Measurements from ENCODE around the gene SREBF1. TPM values are rescaled to one million over a fixed set of nuclear protein-coding genes. Genes with fewer than 3 reads are reported as not detected.

Gene SREBF1
- total RNA-seq, 3 donors from 2014 or later, result 161 to 179 (median 170) TPM

DNA sequence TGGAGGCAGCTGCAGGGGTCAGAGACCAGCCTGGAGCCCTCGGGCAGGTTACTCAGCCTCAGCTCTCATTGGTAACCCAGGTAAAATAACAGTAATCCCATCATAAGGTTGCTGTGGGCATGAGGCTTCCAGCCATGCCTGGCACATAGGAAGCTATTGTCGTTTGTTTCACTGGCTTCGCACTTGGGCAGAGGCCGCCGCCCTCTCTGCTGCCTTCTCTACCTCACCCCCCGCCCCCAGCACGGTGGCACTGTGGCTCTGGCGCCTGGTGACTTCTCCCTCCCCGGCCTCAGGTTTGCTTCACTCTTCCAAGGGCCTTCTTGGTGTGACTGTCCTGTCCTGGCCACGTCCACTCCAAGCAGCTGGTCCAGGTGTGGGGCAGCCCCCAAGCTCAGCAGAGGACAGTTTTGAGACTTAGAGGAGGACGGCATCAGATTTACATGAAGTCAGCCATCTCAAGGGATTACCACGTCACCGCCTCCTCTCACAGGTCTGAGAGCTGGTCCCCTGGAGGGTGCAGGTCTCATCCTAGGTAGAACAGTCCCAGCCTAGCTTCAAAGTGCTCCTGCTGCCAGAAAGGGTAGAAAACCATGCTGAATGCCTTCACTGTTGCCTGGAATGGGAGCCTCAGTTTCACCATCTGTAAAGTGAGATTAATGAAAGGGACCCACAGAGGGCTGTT is 34.8 kb downstream of the SREBF1 start:
- TF ChIP-seq CTCF (IDR thresholded peaks at IDR 0.05), result no peak
- no peak overlapping the region for H3K4me3 ChIP-seq
- no peak for DNase-seq
- no peaks in the 10 kb centered on the region for H3K4me1 ChIP-seq (ENCODE audit: low read depth)
- no peak for ATAC-seq
- H3K36me3 ChIP-seq (ENCODE audit: low read depth), result no peaks in the 10 kb centered on the region
- H3K9me3 ChIP-seq, result no peaks in the 10 kb centered on the region
- intact Hi-C loops (cut with DNase I, micrococcal nuclease), result no loop called here

DNA sequence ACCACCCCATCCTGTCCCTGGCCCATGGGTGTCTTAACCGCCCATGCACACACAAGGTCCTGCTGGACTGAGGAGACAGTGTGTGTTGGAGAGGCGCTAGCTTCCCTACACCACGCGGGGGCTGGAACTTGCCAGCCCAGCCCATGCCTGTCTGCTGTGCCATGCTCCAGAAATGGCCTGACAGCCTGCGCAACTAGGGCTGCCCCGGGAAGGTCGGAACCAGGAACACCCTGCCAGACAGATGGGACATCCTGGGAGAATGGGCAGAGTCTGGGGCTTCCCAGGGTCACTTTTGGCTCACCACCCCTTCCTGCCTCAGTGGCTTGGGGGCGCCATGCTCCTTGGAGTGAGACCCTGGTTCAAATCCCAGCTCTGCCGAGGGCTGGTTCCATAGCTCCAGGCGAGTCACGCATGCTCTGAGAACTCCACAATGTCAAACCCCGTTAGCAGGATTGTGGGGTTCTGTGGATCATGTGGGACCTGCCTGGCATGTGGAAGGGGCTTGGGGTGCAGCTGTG is 36.2 kb downstream of the SREBF1 start:
- no peak overlapping the region for H3K4me3 ChIP-seq
- intact Hi-C loops (cut with DNase I, micrococcal nuclease), result no loop called here
- H3K4me1 ChIP-seq (ENCODE audit: low read depth), result no peaks in the 10 kb centered on the region
- DNase-seq, result no peak
- H3K9me3 ChIP-seq, result no peaks in the 10 kb centered on the region
- H3K36me3 ChIP-seq (ENCODE audit: low read depth), result no peaks in the 10 kb centered on the region
- TF ChIP-seq CTCF (IDR thresholded peaks at IDR 0.05), result no peak
- ATAC-seq, result no peak

- no peaks in the 10 kb centered on the region for H3K4me1 ChIP-seq (ENCODE audit: low read depth)
- no peak for DNase-seq
- H3K36me3 ChIP-seq (ENCODE audit: low read depth), result no peaks in the 10 kb centered on the region
- no peak for TF ChIP-seq CTCF (IDR thresholded peaks at IDR 0.05)
- no peaks in the 10 kb centered on the region for H3K9me3 ChIP-seq
- intact Hi-C loops (cut with DNase I, micrococcal nuclease), result no loop called here
- ATAC-seq, result no peak
- no peak overlapping the region for H3K4me3 ChIP-seq
These were observed 38.1 kb downstream of the SREBF1 start for GRCh38 chr17:17798573-17799255.

GRCh38 chr17:17798010-17798556 is 38.7 kb downstream of the SREBF1 start:
- ATAC-seq (no peak), DNase-seq (no peak)
- Histone ChIP-seq H3K4me1 (ENCODE audit: low read depth) (peaks cover under 1% of the 10 kb centered on the region), H3K4me3 (no peak overlapping the region), H3K9me3 (no peaks in the 10 kb centered on the region), H3K36me3 (ENCODE audit: low read depth) (no peaks in the 10 kb centered on the region)
- intact Hi-C loops (cut with DNase I, micrococcal nuclease), result no loop called here
- no peak for TF ChIP-seq CTCF (IDR thresholded peaks at IDR 0.05)

- intact Hi-C loops (cut with DNase I, micrococcal nuclease), result no loop called here
- Histone ChIP-seq H3K4me1 (ENCODE audit: low read depth) (peaks cover 5% of the 10 kb centered on the region), H3K4me3 (no peak overlapping the region), H3K9me3 (no peaks in the 10 kb centered on the region), H3K36me3 (ENCODE audit: low read depth) (no peaks in the 10 kb centered on the region)
- ATAC-seq, result no peak
- no peak for TF ChIP-seq CTCF (IDR thresholded peaks at IDR 0.05)
- no peak for DNase-seq
These were observed 39.5 kb downstream of the SREBF1 start for GRCh38 chr17:17797119-17797809.
